GM19324 (cell line): Measurements from ENCODE around the gene KIAA1958.
"Not testable (repeated sequence)": the region's sequence is repeated elsewhere in the genome, so short reads cannot be mapped to it uniquely, and the experiment has no call there.

ENCODE experiments used
- ATAC-seq: cut with Tn5 transposase; IDR thresholded peaks from one replicate; pipeline ENCODE4 v1.9.1; 2021; ENCODE audit warnings: mild to moderate bottlenecking, moderate library complexity; ENCODE audit not compliant: unreplicated experiment, low FRiP score

The KIAA1958 gene

DNA sequence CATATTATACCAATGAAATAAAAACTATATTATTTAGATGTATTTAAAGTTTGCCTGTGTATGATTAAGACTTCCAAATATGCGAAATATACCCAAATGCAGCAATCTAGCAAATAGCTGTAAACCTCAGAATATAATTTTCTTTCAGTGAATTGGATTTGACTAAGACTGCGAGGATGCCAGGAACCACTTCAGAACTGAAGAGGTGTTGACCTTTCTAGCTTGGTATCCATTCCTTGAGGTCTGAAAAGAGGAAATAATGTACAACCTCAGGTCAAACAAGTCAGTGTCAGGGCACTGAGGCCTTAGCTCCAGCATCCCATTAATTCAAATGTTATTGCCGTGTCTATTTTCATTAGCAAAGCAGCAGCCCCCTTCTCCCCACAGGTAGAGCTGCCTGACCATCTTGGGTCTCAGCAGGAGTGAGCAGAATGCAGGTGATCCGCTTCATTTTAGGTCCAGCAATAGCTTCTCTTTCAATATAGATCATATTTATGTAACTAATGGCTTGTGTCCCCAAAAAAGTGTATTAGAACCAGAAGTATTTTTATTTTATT, 100.0 kb downstream of the KIAA1958 start:
- no peak for ATAC-seq

- ATAC-seq = not testable (repeated sequence)
These were observed 105.2 kb downstream of the KIAA1958 start for GRCh38 chr9:112591875-112592274.

GRCh38 chr9:112599732-112600131, 113.1 kb downstream of the KIAA1958 start:
- ATAC-seq = no peak

- ATAC-seq = no peak
These were observed 115.0 kb downstream of the KIAA1958 start for GRCh38 chr9:112601636-112602035.

DNA sequence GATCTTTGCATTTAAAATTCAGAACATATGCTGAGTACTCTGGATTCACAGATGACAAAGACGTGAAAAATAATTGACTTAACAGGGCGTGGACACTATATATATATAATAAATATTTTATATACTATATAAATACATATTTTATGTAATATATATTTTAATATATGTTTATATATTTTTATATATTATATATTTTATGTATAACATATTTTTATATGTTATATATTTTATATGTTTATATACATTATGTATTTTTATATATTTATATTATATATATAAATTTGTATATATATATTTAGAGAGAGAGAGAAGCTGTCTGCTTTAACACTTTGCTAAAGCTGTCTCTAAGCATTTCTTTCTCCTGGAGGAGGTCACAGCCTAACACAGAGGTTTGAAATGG, 118.2 kb downstream of the KIAA1958 start:
- ATAC-seq = no peak

- no peak for ATAC-seq
These were observed 118.9 kb downstream of the KIAA1958 start for GRCh38 chr9:112605518-112605917.

DNA sequence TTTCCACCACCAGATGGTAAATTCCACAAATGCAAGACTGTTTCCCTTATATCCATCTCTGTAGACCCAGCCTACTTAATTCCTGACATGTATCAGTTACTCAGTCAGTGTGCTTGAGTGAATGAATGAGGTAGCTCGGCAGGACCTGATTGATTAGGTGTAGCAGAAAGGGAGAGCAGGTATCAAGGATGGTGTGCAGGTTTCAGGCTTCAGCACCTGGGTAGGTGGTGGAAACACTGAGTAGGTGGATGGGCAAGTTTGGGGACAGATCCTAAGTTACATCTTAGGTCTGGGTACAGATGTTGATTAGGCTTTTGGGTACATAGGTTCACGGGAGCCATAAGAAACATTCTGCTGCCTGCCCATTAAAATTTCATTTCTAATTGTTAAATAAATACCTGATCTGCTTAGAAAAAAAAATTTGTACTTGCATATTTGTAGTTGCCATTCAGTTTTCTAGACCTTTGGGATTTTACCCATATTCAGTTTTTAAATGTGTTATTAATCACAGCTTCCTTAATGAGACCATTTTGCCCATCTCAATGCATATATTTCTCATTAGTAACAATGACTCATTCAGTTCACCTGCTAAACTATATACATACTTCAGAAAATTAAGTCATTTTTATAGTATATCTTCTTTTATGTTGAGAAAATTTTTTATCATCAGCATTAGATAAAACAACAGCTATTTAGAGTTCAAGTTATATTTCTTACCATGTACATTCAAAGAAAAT, 119.5 kb downstream of the KIAA1958 start:
- no peak for ATAC-seq

- no peak for ATAC-seq
These were observed 122.2 kb downstream of the KIAA1958 start for GRCh38 chr9:112608851-112609250.

DNA sequence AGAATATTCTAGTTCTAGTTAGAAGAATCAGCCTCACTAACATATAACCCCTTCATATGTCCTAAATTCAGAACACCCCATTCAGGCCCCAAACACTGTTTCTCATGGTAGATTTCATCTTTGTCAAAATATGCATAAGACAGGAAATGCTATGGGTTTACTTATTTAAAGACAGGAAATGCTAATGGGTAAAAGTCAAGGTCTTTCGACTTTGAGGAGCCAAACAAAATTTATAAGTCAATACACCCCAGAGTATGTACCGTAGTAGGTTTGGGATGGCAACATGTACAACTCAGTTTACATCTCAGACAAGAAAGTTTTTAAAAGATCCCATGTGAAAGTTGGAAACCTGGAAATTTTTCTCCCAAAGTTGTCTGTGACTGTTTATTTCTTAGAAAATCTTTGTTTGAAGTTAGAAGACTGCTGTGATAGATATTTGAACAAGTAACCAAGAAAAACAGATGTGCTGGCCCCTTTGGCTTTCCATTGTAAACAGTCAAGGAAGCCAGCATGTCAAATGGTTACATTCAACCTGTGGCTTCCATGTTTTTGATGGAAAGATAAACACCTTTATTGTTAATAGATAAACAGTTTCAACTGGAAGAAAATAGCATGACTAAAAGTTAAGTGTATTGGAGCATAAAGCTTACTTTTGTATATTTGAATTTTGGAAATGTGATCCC, 129.1 kb downstream of the KIAA1958 start:
- ATAC-seq = no peak

DNA sequence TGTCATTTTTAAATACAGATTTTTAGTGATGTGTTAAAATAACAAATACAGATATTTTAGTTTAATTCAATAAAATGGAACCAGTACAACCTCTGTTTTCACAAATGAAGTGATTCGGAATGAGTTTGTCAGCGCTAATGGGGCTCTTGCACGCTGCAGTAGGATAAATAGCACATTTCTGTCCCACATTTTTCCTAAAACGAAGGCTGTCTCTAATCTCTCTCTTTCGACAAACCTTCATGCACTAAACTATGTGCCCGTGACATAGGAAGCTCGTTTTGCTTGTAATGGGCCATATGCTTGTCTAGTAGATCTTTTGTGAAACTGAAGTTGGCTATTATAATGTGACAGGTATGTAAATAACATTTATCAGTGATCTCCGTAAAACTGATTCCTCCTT, 130.7 kb downstream of the KIAA1958 start:
- ATAC-seq = no peak

DNA sequence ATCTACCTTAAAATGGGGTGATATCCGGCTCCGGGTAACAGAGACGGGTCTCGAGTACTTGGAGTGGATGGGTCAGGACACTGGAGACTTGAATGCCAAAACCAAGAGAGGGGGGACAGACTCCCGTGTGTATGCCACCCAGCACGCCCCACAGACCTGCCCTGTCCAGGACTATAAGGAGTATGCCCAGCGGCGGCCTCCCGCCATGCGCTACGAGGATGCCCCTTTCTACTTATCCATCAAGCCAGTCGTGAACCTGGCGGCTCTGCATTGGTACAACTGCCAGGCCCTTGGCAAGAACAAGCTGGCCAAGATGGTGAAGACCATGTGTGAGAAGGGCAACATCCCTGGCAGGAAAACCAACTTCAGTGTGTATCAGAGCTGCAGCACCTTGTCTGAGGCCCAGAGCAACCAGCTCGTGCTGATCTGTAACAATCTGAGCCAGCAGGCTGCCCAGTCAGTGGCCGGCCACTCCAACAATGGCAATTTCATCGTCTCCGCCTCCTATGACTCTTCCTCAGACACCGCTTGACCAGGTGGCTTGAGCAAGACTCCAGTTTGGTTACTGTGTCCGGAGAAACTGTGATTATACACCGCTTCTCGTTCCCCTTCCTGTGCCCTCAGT, 131.9 kb downstream of the KIAA1958 start:
- no peak for ATAC-seq

- ATAC-seq = no peak
These were observed 133.8 kb downstream of the KIAA1958 start for GRCh38 chr9:112620388-112620787.

GRCh38 chr9:112621018-112621655, 134.5 kb downstream of the KIAA1958 start:
- no peak for ATAC-seq

DNA sequence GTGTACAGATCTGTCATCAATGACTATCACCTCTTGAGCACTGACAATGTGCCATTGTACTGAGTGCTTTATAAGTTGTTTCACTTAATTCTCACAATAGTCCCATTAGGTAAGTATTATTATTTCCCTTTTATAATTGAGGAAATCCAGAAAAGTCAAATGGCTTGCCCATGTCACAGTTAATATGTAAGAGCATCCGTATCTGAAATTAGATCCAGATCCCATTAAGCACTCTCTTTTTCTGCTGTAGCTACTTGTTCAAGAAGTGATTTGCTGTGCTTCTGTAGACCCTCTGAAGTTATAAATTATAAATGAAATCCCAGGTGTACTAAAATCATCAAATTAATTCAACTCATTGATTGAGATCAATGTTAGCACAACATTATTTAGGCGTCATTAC, 136.6 kb downstream of the KIAA1958 start:
- ATAC-seq = no peak

GRCh38 chr9:112624711-112625707, 138.4 kb downstream of the KIAA1958 start:
- ATAC-seq = no peak

GRCh38 chr9:112629671-112630485, 143.3 kb downstream of the KIAA1958 start:
- no peak for ATAC-seq

GRCh38 chr9:112631313-112632070, 144.9 kb downstream of the KIAA1958 start:
- no peak for ATAC-seq

DNA sequence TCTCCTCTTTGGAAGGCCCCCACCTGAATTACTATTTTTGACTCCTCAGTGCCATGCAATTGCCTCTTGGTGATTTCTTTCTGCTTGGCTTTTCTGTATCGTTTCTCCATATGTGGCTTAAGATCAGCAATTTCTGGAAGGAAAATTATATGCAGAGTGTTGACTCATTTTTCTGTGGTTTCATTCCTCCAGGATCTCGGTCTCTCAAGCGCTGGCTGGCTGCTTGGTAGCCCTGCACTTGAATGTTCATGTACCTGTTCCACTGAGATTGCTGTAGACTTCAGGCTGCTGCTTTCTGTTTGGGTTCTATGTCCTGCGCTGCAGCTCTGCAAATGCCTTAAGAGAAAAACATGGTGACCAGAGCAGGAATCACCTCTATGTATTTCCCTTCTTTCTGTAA, 153.7 kb downstream of the KIAA1958 start:
- ATAC-seq = no peak
